Activated CD4-positive, alpha-beta memory T cell treated with anti-CD3 and anti-CD28 coated beads for 36 hours (primary cell): Measurements from ENCODE around the gene CLN5. TPM values are rescaled to one million over a fixed set of nuclear protein-coding genes. Genes with fewer than 3 reads are reported as not detected.

Experiments used
- CTCF ChIA-PET: fragments of 350-600 bp; sonication (Branson Sonifier 250); formaldehyde crosslinking; loops from one replicate; lab custom pipeline; 2021; ENCODE audit warnings: antibody characterized with exemption, inconsistent platforms; lab: Charles Lee
- POLR2A ChIA-PET: fragments of 350-600 bp; sonication (Branson Sonifier 250); formaldehyde crosslinking; loops from one replicate; lab custom pipeline; 2021; ENCODE audit warnings: antibody characterized with exemption; lab: Charles Lee
- DNase-seq: peaks from one replicate; pipeline ENCODE4 v3.0.0-alpha.2; 2020
- H3K27ac Mint-ChIP-seq: one replicate; pipeline ENCODE4 v1.8.0; 2021; ENCODE audit warnings: mixed read lengths
- H3K27me3 Mint-ChIP-seq: one replicate; pipeline ENCODE4 v1.8.0; 2021; ENCODE audit warnings: mixed read lengths
- H3K36me3 Mint-ChIP-seq: one replicate; pipeline ENCODE4 v1.8.0; 2021; ENCODE audit warnings: mixed read lengths
- H3K4me1 Mint-ChIP-seq: one replicate; pipeline ENCODE4 v1.8.0; 2021; ENCODE audit warnings: low read depth, mixed read lengths
- H3K4me3 Mint-ChIP-seq: one replicate; pipeline ENCODE4 v1.8.0; 2021; ENCODE audit warnings: mild to moderate bottlenecking, mixed read lengths
- H3K9me3 Mint-ChIP-seq: one replicate; pipeline ENCODE4 v1.8.0; 2021; ENCODE audit warnings: mixed read lengths
- intact Hi-C: fragments of 100-400 bp; cut with micrococcal nuclease; formaldehyde crosslinking; loops from one replicate; pipeline ENCODE4 v1.15.1; 2023
- total RNA-seq, 2 experiments: library from RNA; stranded (reverse); gene quantifications; one replicate each; pipeline ENCODE4 v1.2.3, GENCODE V29; 2021

The CLN5 gene
- total RNA-seq, 2 experiments from 2014 or later, result 12.4 to 14.0 TPM

DNA sequence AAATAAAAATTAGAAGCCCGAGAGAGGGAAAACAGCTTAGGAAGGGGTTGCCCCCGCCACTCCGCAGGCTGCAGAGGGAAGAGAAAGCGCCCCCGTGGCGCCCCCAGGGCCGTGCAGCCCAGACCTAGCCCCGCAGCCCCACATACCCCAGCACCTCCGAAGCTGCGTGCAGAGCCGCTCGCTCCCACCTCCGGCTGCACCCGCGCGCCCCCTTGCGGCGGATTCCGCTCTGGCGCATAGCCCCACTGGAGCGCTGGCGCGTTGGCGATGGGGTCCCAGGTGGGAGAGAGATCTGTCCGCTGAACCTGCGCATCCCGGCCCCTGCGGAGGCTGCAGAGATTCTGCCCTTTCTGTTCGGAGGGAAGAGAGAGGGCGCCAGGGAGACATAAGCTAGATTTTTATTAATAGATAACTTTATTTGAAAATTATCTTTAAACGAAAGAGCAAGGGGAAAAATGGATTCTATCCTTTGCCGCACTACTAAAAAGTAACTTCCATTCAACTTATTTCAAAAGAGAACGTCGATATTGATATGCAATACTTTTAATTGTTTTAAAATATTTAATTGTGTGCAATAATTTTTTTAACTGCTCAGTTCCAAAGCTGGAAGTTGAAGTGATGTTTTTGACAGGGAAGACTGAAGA, 11.7 kb upstream of the CLN5 start:
- Mint-ChIP-seq H3K9me3 (no peaks in the 10 kb centered on the region), H3K4me1 (peaks cover 6% of the 10 kb centered on the region), H3K36me3 (no peaks in the 10 kb centered on the region), H3K4me3 (no peak overlapping the region), H3K27ac (no peak overlapping the region), H3K27me3 (peaks cover 17% of the 10 kb centered on the region)
- CTCF ChIA-PET, result interaction anchor here (0.6 to 2.6 kb wide), 28 partner anchors 9 to 1219 kb away, joined by 3 to 17 read pairs (median 4); partner anchors contain the start of gene CLN5
- peak; percentile 88 for DNase-seq
- POLR2A ChIA-PET, result interaction anchor here (0.6 to 1.2 kb wide), 3 partner anchors 9 to 355 kb away, joined by 3 to 4 read pairs (median 3); partner anchors contain the start of gene CLN5
- intact Hi-C loops, result loop anchor here (2.0 kb wide), 1 partner anchor 157 kb away; no protein-coding TSS in a partner anchor

DNA sequence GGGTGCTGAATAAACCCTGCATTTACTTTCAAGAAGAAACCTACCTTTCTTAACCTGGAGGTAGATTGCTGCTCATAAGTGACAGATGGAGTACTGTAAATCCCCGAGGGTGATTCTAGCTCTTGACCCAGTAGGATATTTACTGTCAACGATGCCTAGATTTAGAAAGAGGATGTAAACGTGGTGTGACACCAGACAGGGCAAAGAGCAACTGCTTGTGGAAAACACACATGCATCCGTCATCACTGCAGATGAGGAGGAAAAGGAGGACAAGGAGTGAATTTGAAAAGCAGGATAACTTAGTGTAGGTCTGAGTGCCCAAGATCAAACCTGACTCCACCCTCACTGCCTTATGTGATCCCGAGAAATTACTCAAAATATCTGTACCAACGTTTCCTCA, 9.8 kb upstream of the CLN5 start:
- peaks cover 22% of the 10 kb centered on the region for H3K27me3 Mint-ChIP-seq
- intact Hi-C loops, result loop anchor here (2.0 kb wide), 1 partner anchor 1107 kb away; no protein-coding TSS in a partner anchor
- no peak overlapping the region for H3K4me3 Mint-ChIP-seq
- peaks cover 4% of the 10 kb centered on the region for H3K4me1 Mint-ChIP-seq
- no peak for DNase-seq
- ChIA-PET CTCF (interaction anchor here (1.4 to 2.6 kb wide), 2 partner anchors 46 to 78 kb away, joined by 4 to 6 read pairs; no protein-coding TSS in a partner anchor), POLR2A (no interaction called here)
- no peaks in the 10 kb centered on the region for H3K36me3 Mint-ChIP-seq
- no peaks in the 10 kb centered on the region for H3K9me3 Mint-ChIP-seq
- no peak overlapping the region for H3K27ac Mint-ChIP-seq

DNA sequence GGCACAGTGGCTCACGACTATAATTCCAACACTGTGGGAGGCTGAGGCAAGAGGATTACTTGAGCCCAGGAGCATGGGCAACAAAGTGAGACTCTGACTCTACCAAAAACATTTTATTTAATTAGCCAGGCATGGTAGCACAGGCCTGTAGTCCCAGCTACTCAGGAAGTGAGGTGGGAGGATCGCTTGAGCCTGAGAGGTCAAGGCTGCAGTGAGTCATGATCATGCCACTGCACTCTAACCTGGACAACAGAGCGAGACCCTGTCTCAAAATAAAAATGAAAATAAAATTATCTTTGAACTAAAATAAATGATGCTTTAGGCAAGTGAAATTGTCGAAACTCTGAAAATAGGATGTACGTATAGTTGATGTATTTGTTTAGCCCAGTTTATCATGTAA, 8.2 kb upstream of the CLN5 start:
- H3K27ac Mint-ChIP-seq, result no peak overlapping the region
- POLR2A ChIA-PET, result no interaction called here
- H3K27me3 Mint-ChIP-seq, result peaks cover 23% of the 10 kb centered on the region
- DNase-seq, result no peak
- H3K4me3 Mint-ChIP-seq, result no peak overlapping the region
- no peaks in the 10 kb centered on the region for H3K9me3 Mint-ChIP-seq
- peaks cover 4% of the 10 kb centered on the region for H3K4me1 Mint-ChIP-seq
- CTCF ChIA-PET, result no interaction called here
- intact Hi-C loops, result loop anchor here (2.0 kb wide), 1 partner anchor 1109 kb away; no protein-coding TSS in a partner anchor
- no peaks in the 10 kb centered on the region for H3K36me3 Mint-ChIP-seq

DNA sequence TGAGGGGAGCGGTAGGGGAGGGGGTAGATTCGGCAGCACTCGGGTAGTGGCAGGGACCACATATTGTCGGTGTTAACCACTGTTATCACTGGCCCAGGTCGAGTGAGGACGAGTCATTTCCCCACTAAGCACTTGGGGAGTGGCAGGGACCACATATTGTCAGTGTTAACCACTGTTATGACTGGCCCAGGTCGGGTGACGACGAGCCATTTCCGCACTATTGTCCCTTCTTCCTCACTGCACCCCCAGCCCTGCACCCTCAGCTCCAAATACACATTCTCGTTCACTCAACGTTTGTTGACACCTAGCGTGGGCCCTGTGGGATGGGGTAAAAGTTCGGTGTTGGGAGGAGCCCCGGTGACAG, 467 bp upstream of the CLN5 start:
- Mint-ChIP-seq H3K27ac (peak overlapping the region; percentile 99), H3K27me3 (peaks cover 2% of the 10 kb centered on the region), H3K4me1 (peaks cover 42% of the 10 kb centered on the region), H3K4me3 (peak overlapping the region; percentile 94), H3K9me3 (no peaks in the 10 kb centered on the region), H3K36me3 (peaks cover 14% of the 10 kb centered on the region)
- ChIA-PET CTCF (interaction anchor here (0.6 to 2.7 kb wide), 6 partner anchors 10 to 106 kb away, joined by 3 to 21 read pairs (median 4); no protein-coding TSS in a partner anchor), POLR2A (interaction anchor here (0.6 to 5.5 kb wide), 9 partner anchors 10 to 438 kb away, joined by 3 to 54 read pairs (median 4); partner anchors contain the start of genes FBXL3 and MYCBP2)
- intact Hi-C loops, result loop anchor here (1.0 to 10.0 kb wide), 5 partner anchors 18 to 703 kb away; partner anchors contain the start of genes MYCBP2 and SLAIN1
- peak; percentile 90 for DNase-seq

- Mint-ChIP-seq H3K4me1 (peaks cover 41% of the 10 kb centered on the region), H3K4me3 (peak overlapping the region; percentile 94), H3K27me3 (no peaks in the 10 kb centered on the region), H3K9me3 (no peaks in the 10 kb centered on the region), H3K36me3 (peaks cover 22% of the 10 kb centered on the region), H3K27ac (peak overlapping the region; percentile 99)
- DNase-seq, result peak; percentile 35
- intact Hi-C loops, result loop anchor here (1.0 to 10.0 kb wide), 4 partner anchors 10 to 702 kb away; partner anchors contain the start of genes FBXL3, KCTD12 and SLAIN1
- CTCF ChIA-PET, result interaction anchor here (0.6 to 2.7 kb wide), 5 partner anchors 8 to 570 kb away, joined by 3 to 21 read pairs (median 4); no protein-coding TSS in a partner anchor
- POLR2A ChIA-PET, result interaction anchor here (0.8 to 5.5 kb wide), 7 partner anchors 9 to 397 kb away, joined by 3 to 54 read pairs (median 5); partner anchors contain the start of genes FBXL3 and KCTD12
These were observed 694 bp downstream of the CLN5 start for GRCh38 chr13:76992548-76993001.

DNA sequence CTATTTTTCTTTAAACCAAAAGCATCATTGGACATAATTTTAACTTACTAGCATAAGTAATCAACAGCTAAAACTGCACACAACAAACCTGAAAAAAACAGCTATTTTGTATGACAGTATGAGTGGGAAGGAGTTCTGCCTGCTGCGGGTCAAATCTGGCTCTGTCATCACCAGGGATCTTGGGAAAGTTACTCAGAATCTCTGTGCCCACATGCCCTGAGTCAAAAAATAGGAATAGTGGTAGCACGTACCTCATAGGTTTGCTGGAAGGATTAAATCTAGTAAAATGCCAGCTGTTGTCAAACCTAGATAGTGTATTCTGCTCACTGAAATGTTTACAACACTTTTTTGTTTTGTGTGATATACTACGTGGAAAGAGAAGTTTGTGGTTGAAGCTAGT, 1.1 kb downstream of the CLN5 start:
- peak overlapping the region; percentile 99 for H3K27ac Mint-ChIP-seq
- no peaks in the 10 kb centered on the region for H3K27me3 Mint-ChIP-seq
- POLR2A ChIA-PET, result interaction anchor here (0.8 to 5.5 kb wide), 7 partner anchors 9 to 396 kb away, joined by 3 to 54 read pairs (median 5); partner anchors contain the start of genes FBXL3 and KCTD12
- peak overlapping the region; percentile 94 for H3K4me3 Mint-ChIP-seq
- DNase-seq, result peak; percentile 18
- H3K36me3 Mint-ChIP-seq, result peaks cover 25% of the 10 kb centered on the region
- CTCF ChIA-PET, result interaction anchor here (0.6 to 2.7 kb wide), 5 partner anchors 9 to 569 kb away, joined by 3 to 21 read pairs (median 4); no protein-coding TSS in a partner anchor
- intact Hi-C loops, result loop anchor here (10.0 kb wide), 1 partner anchor 702 kb away; the partner anchor contains the start of gene SLAIN1
- H3K9me3 Mint-ChIP-seq, result no peaks in the 10 kb centered on the region
- peaks cover 41% of the 10 kb centered on the region for H3K4me1 Mint-ChIP-seq

DNA sequence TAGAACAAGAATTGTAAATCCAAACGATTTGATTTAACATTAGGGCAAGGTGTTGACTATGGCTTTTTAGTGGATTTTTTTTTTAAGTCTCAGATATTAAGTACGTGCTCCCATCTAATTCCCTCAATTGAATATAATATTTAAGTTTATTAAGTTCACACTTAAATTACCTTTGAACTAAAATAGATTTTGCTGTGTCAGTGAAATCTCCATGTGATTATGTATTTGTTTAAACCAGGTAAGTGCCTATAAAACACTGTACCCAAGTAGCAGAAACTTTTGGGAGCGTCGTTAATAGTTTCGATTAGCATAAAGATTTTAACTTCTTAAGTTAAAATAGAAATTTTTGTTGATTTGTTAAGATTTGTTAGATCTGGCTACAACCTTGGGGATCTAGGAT, 1.6 kb downstream of the CLN5 start:
- no peak for DNase-seq
- Mint-ChIP-seq H3K27me3 (no peaks in the 10 kb centered on the region), H3K4me1 (peaks cover 41% of the 10 kb centered on the region), H3K36me3 (peaks cover 29% of the 10 kb centered on the region), H3K27ac (peak overlapping the region; percentile 99), H3K9me3 (no peaks in the 10 kb centered on the region), H3K4me3 (peak overlapping the region; percentile 94)
- ChIA-PET POLR2A (interaction anchor here (1.0 to 5.5 kb wide), 5 partner anchors 8 to 108 kb away, joined by 4 to 54 read pairs (median 8); partner anchors contain the start of genes FBXL3 and KCTD12), CTCF (interaction anchor here (1.4 to 2.7 kb wide), 3 partner anchors 8 to 23 kb away, joined by 4 to 21 read pairs (median 6); no protein-coding TSS in a partner anchor)
- intact Hi-C loops, result loop anchor here (10.0 kb wide), 1 partner anchor 701 kb away; the partner anchor contains the start of gene SLAIN1

DNA sequence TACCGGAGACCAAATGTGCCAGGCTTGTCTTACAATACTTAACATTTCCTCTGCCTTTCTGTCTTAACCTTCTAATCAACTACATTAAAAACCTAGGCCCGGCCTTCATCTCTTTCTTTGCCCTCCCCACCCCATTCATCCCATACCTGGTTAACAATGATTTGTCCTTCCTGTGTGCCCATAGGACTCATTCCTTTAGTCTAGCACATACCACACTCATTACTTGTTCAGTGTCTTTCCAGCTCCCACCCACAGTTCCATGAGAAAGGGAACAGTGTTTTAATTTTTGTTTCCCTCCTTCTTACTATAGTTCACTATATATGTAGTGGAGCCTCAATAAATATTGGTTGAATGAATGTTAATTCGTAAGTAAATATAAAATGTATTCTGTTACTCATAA, 2.4 kb downstream of the CLN5 start:
- Mint-ChIP-seq H3K4me3 (peak overlapping the region; percentile 1), H3K36me3 (peaks cover 36% of the 10 kb centered on the region), H3K4me1 (peaks cover 43% of the 10 kb centered on the region), H3K27ac (no peak overlapping the region), H3K27me3 (no peaks in the 10 kb centered on the region), H3K9me3 (no peaks in the 10 kb centered on the region)
- ChIA-PET CTCF (no interaction called here), POLR2A (interaction anchor here (5.5 kb wide), 1 partner anchor 32 kb away, joined by 54 read pairs; the partner anchor contains the start of gene FBXL3)
- intact Hi-C loops, result loop anchor here (10.0 kb wide), 1 partner anchor 701 kb away; the partner anchor contains the start of gene SLAIN1
- no peak for DNase-seq

DNA sequence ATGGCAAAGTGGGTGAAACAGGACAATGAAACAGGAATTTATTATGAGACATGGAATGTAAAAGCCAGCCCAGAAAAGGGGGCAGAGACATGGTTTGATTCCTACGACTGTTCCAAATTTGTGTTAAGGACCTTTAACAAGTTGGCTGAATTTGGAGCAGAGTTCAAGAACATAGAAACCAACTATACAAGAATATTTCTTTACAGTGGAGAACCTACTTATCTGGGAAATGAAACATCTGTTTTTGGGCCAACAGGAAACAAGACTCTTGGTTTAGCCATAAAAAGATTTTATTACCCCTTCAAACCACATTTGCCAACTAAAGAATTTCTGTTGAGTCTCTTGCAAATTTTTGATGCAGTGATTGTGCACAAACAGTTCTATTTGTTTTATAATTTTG, 8.6 kb downstream of the CLN5 start:
- Mint-ChIP-seq H3K9me3 (no peaks in the 10 kb centered on the region), H3K27ac (no peak overlapping the region), H3K27me3 (no peaks in the 10 kb centered on the region), H3K4me1 (peaks cover 28% of the 10 kb centered on the region), H3K4me3 (no peak overlapping the region), H3K36me3 (peaks cover 37% of the 10 kb centered on the region)
- intact Hi-C loops, result no loop called here
- ChIA-PET POLR2A (interaction anchor here (1.8 kb wide), 1 partner anchor 8 kb away, joined by 10 read pairs; no protein-coding TSS in a partner anchor), CTCF (no interaction called here)
- no peak for DNase-seq

DNA sequence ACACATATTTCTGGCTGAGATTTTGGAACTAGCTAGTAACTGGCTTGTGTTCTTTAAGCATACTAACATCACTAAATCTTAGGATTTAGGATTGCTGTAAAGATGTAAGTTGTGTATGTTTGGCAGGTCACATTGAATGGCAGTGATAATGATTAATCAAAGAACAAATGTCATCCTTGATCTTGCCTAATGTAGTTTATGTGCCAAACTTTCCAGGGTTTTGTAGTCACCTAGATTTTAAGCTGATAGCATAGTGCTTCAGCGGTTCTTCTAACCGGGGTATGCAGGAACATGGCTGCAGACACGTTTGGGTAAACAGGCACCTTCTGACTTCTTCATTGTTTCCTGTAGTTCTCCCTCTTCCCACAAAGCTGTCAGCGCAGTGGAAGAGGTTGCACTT, 9.7 kb downstream of the CLN5 start:
- Mint-ChIP-seq H3K4me3 (no peak overlapping the region), H3K4me1 (peaks cover 32% of the 10 kb centered on the region), H3K9me3 (no peaks in the 10 kb centered on the region), H3K36me3 (peaks cover 31% of the 10 kb centered on the region), H3K27me3 (no peaks in the 10 kb centered on the region), H3K27ac (peak overlapping the region; percentile 61)
- intact Hi-C loops, result no loop called here
- ChIA-PET POLR2A (interaction anchor here (1.2 to 1.8 kb wide), 3 partner anchors 9 to 25 kb away, joined by 3 to 10 read pairs (median 4); partner anchors contain the start of gene FBXL3), CTCF (interaction anchor here (0.9 to 2.1 kb wide), 7 partner anchors 9 to 476 kb away, joined by 3 to 21 read pairs (median 6); partner anchors contain the start of gene CLN5)
- no peak for DNase-seq

- no peak for DNase-seq
- intact Hi-C loops, result loop anchor here (1.0 kb wide), 1 partner anchor 10 kb away; the partner anchor contains the start of gene CLN5
- no peaks in the 10 kb centered on the region for H3K27me3 Mint-ChIP-seq
- POLR2A ChIA-PET, result interaction anchor here (1.2 to 1.8 kb wide), 3 partner anchors 9 to 24 kb away, joined by 3 to 10 read pairs (median 4); partner anchors contain the start of gene FBXL3
- H3K4me1 Mint-ChIP-seq, result peaks cover 34% of the 10 kb centered on the region
- no peak overlapping the region for H3K4me3 Mint-ChIP-seq
- H3K36me3 Mint-ChIP-seq, result peaks cover 29% of the 10 kb centered on the region
- CTCF ChIA-PET, result interaction anchor here (0.9 to 2.1 kb wide), 7 partner anchors 10 to 476 kb away, joined by 3 to 21 read pairs (median 6); partner anchors contain the start of gene CLN5
- peak overlapping the region; percentile 61 for H3K27ac Mint-ChIP-seq
- no peaks in the 10 kb centered on the region for H3K9me3 Mint-ChIP-seq
These were observed 10.2 kb downstream of the CLN5 start for GRCh38 chr13:77001963-77002587.
